AG09309 (cell line): ENCODE data around the gene ANKRD44.

Experiments
- DNase-seq: peaks from one replicate; pipeline ENCODE4 v3.0.0-alpha.2; 2010; ENCODE audit warnings: low read depth
- H3K4me3 ChIP-seq: 2 replicates; pipeline ENCODE4 v1.5.1; 2011; ENCODE audit warnings: mild to moderate bottlenecking, low read depth, low read length, moderate library complexity; ENCODE audit not compliant: control insufficient read depth
- TF ChIP-seq, protein P1 (sequence below): IDR thresholded peaks from 2 replicates; pipeline ENCODE4 v1.5.1; 2011; ENCODE audit warnings: mild to moderate bottlenecking, low read depth, low read length, inconsistent platforms; ENCODE audit not compliant: insufficient read depth, control insufficient read depth; ENCODE audit errors: missing control alignments

The ANKRD44 gene

DNA sequence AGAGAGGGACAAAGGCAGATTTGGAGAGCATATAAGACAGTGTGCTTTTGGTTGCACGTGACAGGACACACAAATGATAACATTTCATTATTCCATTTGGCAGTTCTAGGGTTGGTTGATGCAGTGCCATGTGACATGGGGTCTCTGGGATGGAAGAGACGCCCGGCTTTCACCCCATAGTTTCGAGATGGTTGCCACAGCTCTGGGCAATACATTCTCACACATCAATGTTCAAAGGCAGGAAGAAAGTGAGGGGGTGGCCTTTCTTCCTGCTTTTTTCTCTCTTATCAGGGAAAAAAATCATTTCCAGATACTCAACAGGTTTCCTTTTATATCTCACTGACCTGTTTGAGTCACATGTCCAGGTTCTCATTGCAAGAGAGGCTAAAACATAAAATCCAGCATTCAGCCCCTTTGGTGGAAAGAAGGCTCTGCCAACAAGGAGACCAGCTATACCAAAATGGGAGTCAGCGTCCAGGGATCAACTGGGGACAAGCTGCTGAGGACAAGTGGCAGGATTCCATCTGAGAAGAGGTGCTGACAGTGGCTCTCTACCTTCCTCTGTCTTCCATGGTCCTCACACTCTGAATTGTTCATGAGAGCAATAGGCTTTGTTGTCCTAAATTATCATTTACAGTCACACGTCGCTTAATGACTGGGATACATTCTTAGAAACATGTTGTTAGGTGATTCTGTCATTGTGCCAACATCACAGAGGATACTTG is 29.1 kb upstream of the ANKRD44 start:
- TF ChIP-seq, protein P1, sequence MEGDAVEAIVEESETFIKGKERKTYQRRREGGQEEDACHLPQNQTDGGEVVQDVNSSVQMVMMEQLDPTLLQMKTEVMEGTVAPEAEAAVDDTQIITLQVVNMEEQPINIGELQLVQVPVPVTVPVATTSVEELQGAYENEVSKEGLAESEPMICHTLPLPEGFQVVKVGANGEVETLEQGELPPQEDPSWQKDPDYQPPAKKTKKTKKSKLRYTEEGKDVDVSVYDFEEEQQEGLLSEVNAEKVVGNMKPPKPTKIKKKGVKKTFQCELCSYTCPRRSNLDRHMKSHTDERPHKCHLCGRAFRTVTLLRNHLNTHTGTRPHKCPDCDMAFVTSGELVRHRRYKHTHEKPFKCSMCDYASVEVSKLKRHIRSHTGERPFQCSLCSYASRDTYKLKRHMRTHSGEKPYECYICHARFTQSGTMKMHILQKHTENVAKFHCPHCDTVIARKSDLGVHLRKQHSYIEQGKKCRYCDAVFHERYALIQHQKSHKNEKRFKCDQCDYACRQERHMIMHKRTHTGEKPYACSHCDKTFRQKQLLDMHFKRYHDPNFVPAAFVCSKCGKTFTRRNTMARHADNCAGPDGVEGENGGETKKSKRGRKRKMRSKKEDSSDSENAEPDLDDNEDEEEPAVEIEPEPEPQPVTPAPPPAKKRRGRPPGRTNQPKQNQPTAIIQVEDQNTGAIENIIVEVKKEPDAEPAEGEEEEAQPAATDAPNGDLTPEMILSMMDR: no peak
- no peak for DNase-seq
- no peak overlapping the region for H3K4me3 ChIP-seq

DNA sequence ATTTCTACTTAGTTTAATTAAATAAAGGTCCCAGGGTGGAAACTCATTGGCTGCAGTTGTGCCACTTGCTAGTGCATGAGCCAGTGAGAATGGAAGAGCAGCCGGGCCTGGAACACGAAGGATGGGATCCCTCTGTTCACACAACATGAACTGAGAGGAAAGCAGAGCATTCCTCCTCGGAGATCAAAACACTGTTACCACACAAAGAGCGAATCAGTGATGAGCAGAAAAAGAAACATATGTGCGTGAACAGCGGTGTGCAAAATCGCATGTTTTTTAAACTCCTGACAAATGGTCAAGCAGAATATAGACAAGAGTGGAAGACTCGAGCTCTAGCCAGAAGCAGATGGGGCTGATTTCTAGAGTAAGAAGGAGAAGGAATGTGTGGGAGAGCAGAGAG is 28.4 kb upstream of the ANKRD44 start:
- DNase-seq: no peak
- TF ChIP-seq, protein P1: no peak
- H3K4me3 ChIP-seq: no peak overlapping the region

DNA sequence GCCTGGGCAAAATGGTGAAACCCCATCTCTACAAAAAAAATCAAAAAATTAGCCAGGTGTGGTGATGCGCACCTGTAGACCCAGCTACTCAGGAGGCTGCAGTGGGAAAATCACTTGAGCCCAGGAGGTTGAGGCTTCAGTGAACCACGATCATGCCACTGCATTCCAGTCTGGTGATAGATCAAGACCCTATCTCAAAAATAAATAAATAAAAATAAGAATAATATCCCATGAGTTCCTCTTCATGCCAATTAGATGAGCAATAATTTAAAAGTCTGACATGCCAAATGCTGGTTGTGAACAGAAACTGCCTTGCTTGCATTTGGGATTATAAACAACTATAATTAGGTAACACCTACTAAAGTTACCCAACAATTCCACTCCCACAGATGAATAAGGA is 22.1 kb upstream of the ANKRD44 start:
- DNase-seq: no peak
- no peak overlapping the region for H3K4me3 ChIP-seq
- TF ChIP-seq, protein P1: no peak

DNA sequence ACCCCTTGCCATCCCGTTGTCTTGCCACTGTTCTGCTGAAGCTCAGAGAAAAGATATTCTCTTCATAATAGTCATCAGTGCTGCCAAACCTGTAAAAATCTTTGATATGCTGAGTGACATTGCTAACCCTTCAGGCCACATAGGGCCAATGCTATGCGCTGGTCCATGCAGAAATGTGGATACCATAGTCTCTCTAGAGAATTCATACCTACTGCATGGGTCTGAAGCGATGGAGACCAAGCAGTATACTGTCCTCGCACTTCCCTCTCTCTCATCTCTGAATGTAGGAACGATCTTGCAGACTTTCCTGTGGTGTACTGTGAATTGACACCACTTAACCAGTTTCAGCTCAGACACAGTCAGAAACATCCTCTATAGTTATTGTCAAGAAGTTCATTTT is 17.9 kb upstream of the ANKRD44 start:
- DNase-seq: no peak
- no peak overlapping the region for H3K4me3 ChIP-seq
- TF ChIP-seq, protein P1: no peak

DNA sequence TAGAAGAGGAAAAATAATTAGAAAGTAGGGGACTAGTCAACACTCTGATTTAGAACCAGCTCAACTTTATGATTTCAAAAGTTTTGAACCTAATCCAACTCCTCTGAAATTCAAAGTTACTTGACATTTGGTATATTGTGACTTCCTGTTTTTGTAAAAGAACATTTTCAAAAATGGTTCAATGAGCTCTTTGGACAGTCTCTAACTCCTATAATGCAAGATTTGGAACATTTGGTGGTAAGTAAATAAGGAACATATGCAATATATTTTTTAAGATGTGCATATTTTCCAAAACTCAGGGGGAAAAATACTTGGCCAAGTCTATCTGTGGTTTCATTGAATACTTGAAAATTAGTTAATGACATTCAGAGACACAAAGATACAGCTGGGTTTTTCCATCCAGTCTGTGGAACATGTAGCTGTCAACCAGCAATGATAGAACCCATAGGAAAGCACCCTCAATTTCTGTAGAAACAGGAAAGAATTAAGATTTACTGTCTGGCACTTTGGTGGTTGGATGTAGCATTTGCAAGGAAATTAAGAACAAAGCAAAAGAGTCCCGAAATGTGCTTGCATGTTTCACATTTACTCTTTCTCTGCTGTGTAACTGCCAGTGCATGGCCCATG is 17.0 kb upstream of the ANKRD44 start:
- no peak overlapping the region for H3K4me3 ChIP-seq
- DNase-seq: no peak
- TF ChIP-seq, protein P1: no peak

DNA sequence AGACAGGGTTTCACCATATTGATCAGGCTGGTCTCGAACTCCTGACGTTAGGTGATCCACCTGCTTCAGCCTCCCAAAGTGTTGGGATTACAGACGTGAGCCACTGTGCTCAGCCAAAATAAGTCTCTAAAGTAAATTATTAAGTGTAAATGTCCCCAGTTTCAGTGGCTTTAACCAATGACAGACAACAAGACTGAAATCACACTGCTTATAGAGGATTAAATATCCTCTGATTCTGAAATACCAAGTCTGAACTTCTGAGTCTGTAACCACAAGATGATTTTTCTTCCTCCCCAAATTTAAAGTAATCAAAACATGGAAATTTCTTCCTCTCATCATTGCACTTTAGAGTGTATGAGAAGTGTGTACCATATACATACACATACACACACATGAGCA is 16.5 kb upstream of the ANKRD44 start:
- TF ChIP-seq, protein P1: no peak
- DNase-seq: no peak

More for the DNA sequence above, 16.5 kb upstream of the ANKRD44 start:
- no peak overlapping the region for H3K4me3 ChIP-seq
